ENCODE results near the gene ZMYM2. TPM values are rescaled to one million over a fixed set of nuclear protein-coding genes. Genes with fewer than 3 reads are reported as not detected.

The ZMYM2 gene
- total RNA-seq, 4 donors from 2014 or later = 100 to 154 (median 117) TPM

- Histone ChIP-seq H3K27me3 (no peaks in the 10 kb centered on the region), H3K27ac (no peak overlapping the region), H3K4me3 (replicated peaks in 1 of 3) (no peak overlapping the region), H3K9me3 (no peaks in the 10 kb centered on the region), H3K4me1 (no peaks in the 10 kb centered on the region), H3K36me3 (peaks cover 3 to 8% of the 10 kb centered on the region in 2 donors)
- DNase-seq = no peak
- intact Hi-C loops (cut with DNase I) = no loop called here
- WGBS, 2 donors = 91 to 92% methylated on average over 2 of the region's 2 CpGs
- TF ChIP-seq POLR2A (IDR thresholded peaks at IDR 0.05) (no peak), CTCF (IDR thresholded peaks at IDR 0.05) (no peak)
Measured at GRCh38 chr13:20073775-20074174, 115.2 kb downstream of the ZMYM2 start.

- DNase-seq = no peak
- Histone ChIP-seq H3K27ac (no peak overlapping the region), H3K4me3 (replicated peaks in 1 of 3) (no peak overlapping the region), H3K9me3 (no peaks in the 10 kb centered on the region), H3K36me3 (peaks cover 3 to 8% of the 10 kb centered on the region in 2 donors), H3K4me1 (peaks cover 0 to 3% of the 10 kb centered on the region in 2 donors), H3K27me3 (no peaks in the 10 kb centered on the region)
- intact Hi-C loops (cut with DNase I) = no loop called here
- TF ChIP-seq CTCF (IDR thresholded peaks at IDR 0.05) (no peak), POLR2A (IDR thresholded peaks at IDR 0.05) (no peak)
- 73 to 78% methylated on average over 1 of the region's 1 CpG for WGBS, 2 donors
Measured at GRCh38 chr13:20074966-20075365, 116.4 kb downstream of the ZMYM2 start.

GRCh38 chr13:20077086-20077485 is 118.6 kb downstream of the ZMYM2 start:
- 95% methylated on average over 2 of the region's 2 CpGs for WGBS, 2 donors
- intact Hi-C loops (cut with DNase I) = no loop called here
- Histone ChIP-seq H3K36me3 (peaks cover under 1 to 3% of the 10 kb centered on the region in 2 donors), H3K9me3 (no peaks in the 10 kb centered on the region), H3K4me1 (peaks cover 0 to 3% of the 10 kb centered on the region in 2 donors), H3K27ac (no peak overlapping the region), H3K4me3 (replicated peaks in 1 of 3) (no peak overlapping the region), H3K27me3 (no peaks in the 10 kb centered on the region)
- TF ChIP-seq CTCF (IDR thresholded peaks at IDR 0.05) (no peak), POLR2A (IDR thresholded peaks at IDR 0.05) (no peak)
- DNase-seq = no peak

- TF ChIP-seq POLR2A (IDR thresholded peaks at IDR 0.05) (no peak), CTCF (IDR thresholded peaks at IDR 0.05) (no peak)
- Histone ChIP-seq H3K4me1 (peaks cover 0 to 3% of the 10 kb centered on the region in 2 donors), H3K4me3 (replicated peaks in 1 of 3) (no peak overlapping the region), H3K9me3 (no peaks in the 10 kb centered on the region), H3K27ac (no peak overlapping the region), H3K36me3 (peaks cover 18 to 21% of the 10 kb centered on the region in 2 donors), H3K27me3 (no peaks in the 10 kb centered on the region)
- WGBS, 2 donors = 62 to 65% methylated on average over 7 of the region's 7 CpGs
- intact Hi-C loops (cut with DNase I) = no loop called here
- peak; percentile 42 to 60 for DNase-seq
Measured at GRCh38 chr13:20080377-20081164, 122.0 kb downstream of the ZMYM2 start.

- TF ChIP-seq POLR2A (IDR thresholded peaks at IDR 0.05) (no peak), CTCF (IDR thresholded peaks at IDR 0.05) (no peak)
- Histone ChIP-seq H3K4me3 (replicated peaks in 1 of 3) (no peak overlapping the region), H3K36me3 (no peaks in the 10 kb centered on the region), H3K27me3 (no peaks in the 10 kb centered on the region), H3K27ac (no peak overlapping the region), H3K4me1 (peaks cover 8 to 10% of the 10 kb centered on the region in 2 donors), H3K9me3 (no peaks in the 10 kb centered on the region)
- WGBS, 2 donors = 88 to 89% methylated on average over 1 of the region's 1 CpG
- intact Hi-C loops (cut with DNase I) = no loop called here
- no peak for DNase-seq
Measured at GRCh38 chr13:20090349-20090748, 131.8 kb downstream of the ZMYM2 start.

All from thyroid gland (tissue), 4 donors.